HEK293T (cell line): Measurements from ENCODE around the gene KDM4C.

Source experiments
- CTCF ChIA-PET: fragments of 350-600 bp; formaldehyde crosslinking; extraction: SDS; loops from one replicate; lab custom pipeline; 2021; ENCODE audit warnings: antibody characterized with exemption, inconsistent platforms; lab: Yijun Ruan, JAX
- POLR2A ChIA-PET: fragments of 350-600 bp; formaldehyde crosslinking; extraction: SDS; loops from one replicate; lab custom pipeline; 2020; ENCODE audit warnings: antibody characterized with exemption, inconsistent platforms; lab: Yijun Ruan, JAX
- DNase-seq: peaks from one replicate; pipeline ENCODE4 v3.0.0; 2012; ENCODE audit warnings: mixed read lengths; ENCODE audit errors: extremely low spot score
- ARNT ChIP-seq: fragments of 450-650 bp; IDR thresholded peaks from 2 replicates; pipeline ENCODE4 v1.6.1; 2017; ENCODE audit warnings: mild to moderate bottlenecking
- BHLHE40 ChIP-seq: fragments of 450-650 bp; IDR thresholded peaks from 2 replicates; pipeline ENCODE4 v1.6.1; 2016; ENCODE audit warnings: mild to moderate bottlenecking, moderate library complexity, borderline replicate concordance
- CTBP1 ChIP-seq: fragments of 450-650 bp; IDR thresholded peaks from 2 replicates; pipeline ENCODE4 v1.6.1; 2016; ENCODE audit warnings: borderline replicate concordance
- ELF4 ChIP-seq: fragments of 450-650 bp; IDR thresholded peaks from 2 replicates; pipeline ENCODE4 v1.6.1; 2017; ENCODE audit warnings: antibody characterized with exemption
- FOXA1 ChIP-seq: fragments of 450-650 bp; IDR thresholded peaks from 2 replicates; pipeline ENCODE4 v1.6.1; 2016; ENCODE audit warnings: mild to moderate bottlenecking
- FOXK2 ChIP-seq: fragments of 450-650 bp; IDR thresholded peaks from 2 replicates; pipeline ENCODE4 v1.6.1; 2016; ENCODE audit warnings: mild to moderate bottlenecking
- FOXM1 ChIP-seq: fragments of 450-650 bp; IDR thresholded peaks from 2 replicates; pipeline ENCODE4 v1.6.1; 2017; ENCODE audit warnings: mild to moderate bottlenecking, borderline replicate concordance
- HDGF ChIP-seq: fragments of 450-650 bp; IDR thresholded peaks from 2 replicates; pipeline ENCODE4 v1.6.1; 2017; ENCODE audit warnings: antibody characterized with exemption, borderline replicate concordance
- L3MBTL2 ChIP-seq: fragments of 450-650 bp; conservative IDR thresholded peaks from 2 replicates; pipeline ENCODE4 v1.6.1; 2016; ENCODE audit warnings: mild to moderate bottlenecking
- LEF1 ChIP-seq: fragments of 450-650 bp; IDR thresholded peaks from 2 replicates; pipeline ENCODE4 v1.6.1; 2017; ENCODE audit warnings: mild to moderate bottlenecking, borderline replicate concordance
- NFRKB ChIP-seq: fragments of 450-650 bp; IDR thresholded peaks from 2 replicates; pipeline ENCODE4 v1.6.1; 2016; ENCODE audit warnings: mild to moderate bottlenecking, moderate library complexity
- SP1 ChIP-seq: fragments of 450-650 bp; IDR thresholded peaks from 2 replicates; pipeline ENCODE4 v1.6.1; 2017
- SUZ12 ChIP-seq: fragments of 450-650 bp; IDR thresholded peaks from 2 replicates; pipeline ENCODE4 v1.6.1; 2016; ENCODE audit warnings: mild to moderate bottlenecking
- TARDBP ChIP-seq: fragments of 450-650 bp; IDR thresholded peaks from 2 replicates; pipeline ENCODE4 v1.6.1; 2016
- ZNF384 ChIP-seq: fragments of 450-650 bp; IDR thresholded peaks from 2 replicates; pipeline ENCODE4 v1.6.1; 2016
- TF ChIP-seq, protein P1 (sequence below): fragments of 450-650 bp; IDR thresholded peaks from 2 replicates; pipeline ENCODE4 v1.6.1; 2016

The KDM4C gene

DNA sequence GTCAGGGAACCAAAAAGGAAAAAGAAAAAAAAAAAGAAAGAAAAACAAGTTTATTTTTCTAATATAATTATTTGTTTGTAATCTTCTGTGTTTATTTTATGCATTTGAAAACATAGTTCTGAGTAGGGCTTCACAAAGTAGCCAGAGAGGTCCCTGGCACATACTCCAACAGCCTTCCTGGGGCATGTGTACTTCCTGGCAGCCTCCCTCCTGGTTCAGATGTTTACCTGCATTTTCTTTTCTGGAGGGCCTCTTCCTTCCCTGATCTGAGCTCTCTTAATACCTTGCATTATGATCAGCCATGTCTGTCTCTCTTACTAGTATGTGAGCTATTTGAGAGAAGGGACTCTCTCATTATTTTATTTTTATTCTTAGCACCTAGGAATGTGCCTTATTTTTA, 361.8 kb downstream of the KDM4C start:
- ChIA-PET POLR2A (no interaction called here), CTCF (no interaction called here)
- no peak for DNase-seq
- TF ChIP-seq ARNT (no peak), BHLHE40 (no peak), FOXK2 (no peak), ZNF384 (no peak), FOXM1 (no peak), FOXA1 (no peak), L3MBTL2 (no peak), HDGF (no peak), NFRKB (no peak), CTBP1 (no peak), SP1 (no peak), TARDBP (no peak), SUZ12 (no peak), ELF4 (no peak), LEF1 (no peak)
- TF ChIP-seq, protein P1, sequence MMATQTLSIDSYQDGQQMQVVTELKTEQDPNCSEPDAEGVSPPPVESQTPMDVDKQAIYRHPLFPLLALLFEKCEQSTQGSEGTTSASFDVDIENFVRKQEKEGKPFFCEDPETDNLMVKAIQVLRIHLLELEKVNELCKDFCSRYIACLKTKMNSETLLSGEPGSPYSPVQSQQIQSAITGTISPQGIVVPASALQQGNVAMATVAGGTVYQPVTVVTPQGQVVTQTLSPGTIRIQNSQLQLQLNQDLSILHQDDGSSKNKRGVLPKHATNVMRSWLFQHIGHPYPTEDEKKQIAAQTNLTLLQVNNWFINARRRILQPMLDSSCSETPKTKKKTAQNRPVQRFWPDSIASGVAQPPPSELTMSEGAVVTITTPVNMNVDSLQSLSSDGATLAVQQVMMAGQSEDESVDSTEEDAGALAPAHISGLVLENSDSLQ: no peak

DNA sequence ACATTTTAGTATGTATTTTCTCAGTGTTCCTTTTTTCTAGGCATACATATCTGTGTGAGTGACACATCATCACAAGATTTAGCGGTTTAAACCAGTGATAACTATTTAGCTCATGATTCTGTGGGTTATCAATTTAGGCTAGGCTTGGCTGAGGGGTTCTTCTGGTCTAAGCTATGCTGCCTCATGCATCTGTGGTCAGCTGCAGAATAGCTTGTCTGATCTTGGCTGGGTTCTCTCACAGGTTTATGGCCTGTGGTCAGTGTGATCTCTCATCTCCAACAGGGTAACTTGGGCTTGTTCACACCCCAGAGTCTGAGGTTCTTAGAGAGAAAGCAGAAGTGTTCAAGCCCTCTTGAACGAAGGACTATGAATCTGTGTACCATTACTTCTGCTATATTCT, 363.3 kb downstream of the KDM4C start:
- POLR2A ChIA-PET: no interaction called here
- no peak for DNase-seq
- CTCF ChIA-PET: no interaction called here
- no peak for TF ChIP-seq L3MBTL2
- TF ChIP-seq SP1: no peak
- TF ChIP-seq ARNT: no peak
- no peak for TF ChIP-seq FOXM1
- no peak for TF ChIP-seq NFRKB
- no peak for TF ChIP-seq FOXA1
- no peak for TF ChIP-seq CTBP1
- no peak for TF ChIP-seq ELF4
- TF ChIP-seq TARDBP: no peak
- no peak for TF ChIP-seq BHLHE40

DNA sequence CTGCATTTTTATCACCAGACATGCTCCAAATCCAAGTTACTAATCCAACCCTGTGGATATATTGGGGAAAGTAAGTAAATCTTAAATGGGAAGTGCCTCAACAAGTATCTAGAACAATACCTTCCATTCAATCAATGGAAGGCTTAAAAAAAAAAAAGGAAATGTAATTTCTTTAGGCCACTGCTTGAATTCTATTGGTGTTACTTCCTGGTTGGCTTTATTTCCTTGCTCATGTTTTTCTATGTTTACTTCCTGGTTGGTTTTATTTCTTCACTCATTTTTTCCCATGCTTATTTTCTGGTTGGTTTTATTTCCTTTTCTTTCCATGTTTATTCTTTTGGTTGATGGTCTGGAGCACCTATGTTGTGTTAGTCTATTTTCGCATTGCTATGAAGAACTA, 363.9 kb downstream of the KDM4C start:
- no peak for DNase-seq
- CTCF ChIA-PET: no interaction called here
- POLR2A ChIA-PET: no interaction called here
- TF ChIP-seq L3MBTL2: no peak

DNA sequence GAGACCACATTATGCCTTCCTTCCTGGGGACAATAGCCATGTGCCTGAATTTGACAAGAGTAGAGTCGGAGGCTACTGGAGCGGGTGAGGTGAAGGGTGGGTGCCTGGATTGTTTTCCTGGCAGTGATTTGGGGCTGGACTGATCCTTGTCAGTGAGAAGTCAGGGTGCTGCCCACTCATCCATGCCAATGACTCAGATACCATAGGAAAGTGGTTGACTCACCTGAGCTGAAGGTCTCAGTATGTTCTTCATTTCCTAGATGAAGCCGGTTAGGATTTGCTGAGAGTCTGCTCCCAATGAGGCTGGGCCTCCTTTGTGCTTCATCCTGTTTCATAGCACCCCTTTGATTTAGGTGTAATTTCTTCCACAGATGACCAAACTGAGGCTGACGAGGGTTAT, 366.0 kb downstream of the KDM4C start:
- no peak for TF ChIP-seq LEF1
- ChIA-PET POLR2A (no interaction called here), CTCF (no interaction called here)
- DNase-seq: no peak

DNA sequence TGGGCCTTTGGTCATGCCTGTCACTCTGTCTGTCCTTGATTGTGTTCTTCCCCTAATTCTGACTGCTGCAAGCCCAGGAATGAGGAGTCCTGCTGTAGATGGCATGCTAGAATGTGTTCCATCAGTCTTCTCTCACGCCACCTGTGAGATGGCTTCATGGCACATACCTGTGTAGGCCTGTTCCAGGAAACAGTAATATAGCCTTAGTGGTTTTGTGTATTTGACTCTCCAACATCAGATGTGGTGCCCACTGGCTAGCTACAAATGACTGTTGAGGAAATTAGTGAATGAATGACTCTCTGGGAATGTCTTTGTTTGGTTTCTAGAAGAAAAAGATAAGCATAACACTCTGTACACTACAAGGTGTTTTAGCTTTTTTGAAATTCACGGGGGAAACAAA, 367.5 kb downstream of the KDM4C start:
- ChIA-PET CTCF (no interaction called here), POLR2A (no interaction called here)
- TF ChIP-seq BHLHE40 (no peak), NFRKB (no peak), FOXK2 (no peak), SUZ12 (no peak), L3MBTL2 (no peak), ZNF384 (no peak), LEF1 (no peak), CTBP1 (no peak), SP1 (no peak), FOXM1 (no peak), FOXA1 (no peak), HDGF (no peak)
- TF ChIP-seq, protein P1: no peak
- no peak for DNase-seq

DNA sequence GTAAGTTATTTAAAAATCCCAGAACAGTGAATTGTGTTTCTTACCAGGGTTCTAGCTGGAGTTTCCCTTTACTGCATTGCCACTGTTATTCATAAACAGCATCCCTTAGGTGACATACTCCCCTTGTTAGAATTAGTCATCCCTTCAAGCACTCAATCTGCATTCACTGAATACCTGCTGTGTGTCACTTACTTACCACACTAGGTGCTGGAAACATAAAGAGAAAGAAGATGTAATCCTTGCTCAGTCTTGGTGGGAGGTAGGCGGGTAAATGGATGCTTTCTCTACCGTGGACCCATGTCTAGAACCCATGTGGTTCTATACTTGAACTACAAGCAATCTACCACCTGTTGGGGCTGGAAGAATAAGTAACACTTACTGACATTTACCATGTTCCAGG, 371.6 kb downstream of the KDM4C start:
- no peak for TF ChIP-seq ELF4
- TF ChIP-seq NFRKB: no peak
- TF ChIP-seq HDGF: no peak
- TF ChIP-seq FOXM1: no peak
- no peak for TF ChIP-seq FOXA1
- TF ChIP-seq FOXK2: no peak
- TF ChIP-seq TARDBP: no peak
- TF ChIP-seq ARNT: no peak
- no peak for TF ChIP-seq CTBP1
- ChIA-PET POLR2A (no interaction called here), CTCF (no interaction called here)

DNA sequence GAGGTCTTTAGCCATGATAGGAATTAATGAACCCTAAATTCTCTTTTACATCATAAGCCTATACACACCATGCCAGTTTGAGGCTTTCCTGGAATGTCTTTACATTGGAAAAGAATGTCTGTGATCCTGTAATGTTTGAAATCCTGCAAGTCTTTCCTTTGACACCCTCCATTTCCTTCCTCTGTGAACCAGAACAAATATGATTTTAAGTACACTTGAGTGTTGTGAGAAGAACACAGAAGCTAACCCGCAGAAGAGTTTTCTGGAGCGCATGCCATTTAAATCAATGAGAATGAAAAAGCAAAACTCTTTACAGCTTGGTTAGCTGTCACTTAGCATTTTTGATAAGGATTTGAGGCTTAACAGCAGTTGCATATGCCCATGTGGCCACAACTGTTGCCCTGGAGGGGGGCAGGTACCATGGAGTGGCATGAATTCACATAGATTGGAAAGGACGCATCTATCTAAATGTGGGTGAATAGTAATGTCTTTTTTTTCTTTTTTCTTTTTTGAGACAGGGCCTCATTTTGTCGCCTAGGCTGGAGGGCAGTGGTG, 372.6 kb downstream of the KDM4C start:
- CTCF ChIA-PET: no interaction called here
- no peak for TF ChIP-seq CTBP1
- TF ChIP-seq SP1: no peak
- TF ChIP-seq HDGF: no peak
- no peak for TF ChIP-seq BHLHE40
- no peak for TF ChIP-seq L3MBTL2
- TF ChIP-seq LEF1: no peak
- no peak for TF ChIP-seq SUZ12
- TF ChIP-seq ZNF384: no peak
- TF ChIP-seq NFRKB: no peak
- TF ChIP-seq TARDBP: no peak
- POLR2A ChIA-PET: no interaction called here
- no peak for DNase-seq

More for the DNA sequence above, 371.6 kb downstream of the KDM4C start:
- DNase-seq: no peak
